Uterus (tissue), 4 donors: ENCODE results near the gene PITX3. TPM values are rescaled to one million over a fixed set of nuclear protein-coding genes. Genes with fewer than 3 reads are reported as not detected.

ENCODE experiments used
- DNase-seq, 2 donors: peaks; one replicate each; pipeline ENCODE4 v3.0.0-alpha.2; 2019 to 2020
- H3K27ac ChIP-seq, 2 donors: fragments of 200-600 bp; sonication (generic); 1 replicate in 1 of 2; 2 replicates in 1 of 2; pipeline ENCODE4 v1.5.1; 2016 to 2018
- H3K27me3 ChIP-seq, 2 donors: fragments of 200-600 bp; sonication (generic); one replicate each; pipeline ENCODE4 v1.5.1; 2018 to 2019; ENCODE audit warnings: control low read depth in 1 of 2
- H3K36me3 ChIP-seq, 2 donors: fragments of 200-600 bp; sonication (generic); one replicate each; pipeline ENCODE4 v1.5.1; 2019; ENCODE audit warnings: control low read depth in 1 of 2
- H3K4me1 ChIP-seq, 2 donors: fragments of 200-600 bp; sonication (generic); one replicate each; pipeline ENCODE4 v1.5.1; 2018 to 2019; ENCODE audit warnings: control low read depth in 1 of 2
- H3K4me3 ChIP-seq, 2 donors: fragments of 200-600 bp; sonication (generic); 1 replicate in 1 of 2; 2 replicates in 1 of 2; pipeline ENCODE4 v1.5.1; 2018 to 2019; ENCODE audit warnings: mild to moderate bottlenecking in 1 of 2
- H3K9me3 ChIP-seq, 2 donors: fragments of 200-600 bp; sonication (generic); one replicate each; pipeline ENCODE4 v1.5.1; 2019; ENCODE audit warnings: control low read depth in 1 of 2
- CTCF ChIP-seq, 4 experiments: fragments of 200-600 bp in 2 of 4; fragments of 450-650 bp in 2 of 4; sonication (generic) in 2 of 4; IDR thresholded peaks; one replicate each; pipeline ENCODE4 v1.5.1; 2016 to 2019; ENCODE audit warnings: antibody characterized with exemption in 4 of 4, mild to moderate bottlenecking in 2 of 4, moderate library complexity in 1 of 4
- POLR2A ChIP-seq, 2 donors: fragments of 450-650 bp; IDR thresholded peaks; one replicate each; pipeline ENCODE4 v1.6.1; 2016; ENCODE audit warnings: antibody characterized with exemption in 2 of 2, mild to moderate bottlenecking in 1 of 2, moderate library complexity in 1 of 2
- intact Hi-C: fragments of 100-400 bp; cut with DNase I; formaldehyde crosslinking; loops from one replicate; pipeline ENCODE4 v1.15.1; 2023; ENCODE audit warnings: low total_unique reads
- total RNA-seq, 4 donors: library from RNA; depleted of rRNA in 3 of 4; stranded (reverse); fragments of >200 nt in 3 of 4; gene quantifications; one replicate each; pipeline versions ENCODE4 v1.1.0 to v1.2.4, GENCODE V29; 2014 to 2023
- donor health status: DM: yes; HTN: yes; CAD: no.

The PITX3 gene
- total RNA-seq, 4 donors from 2014 or later = not detected

- Histone ChIP-seq H3K9me3 (no peaks in the 10 kb centered on the region), H3K4me1 (peaks cover 6 to 8% of the 10 kb centered on the region in 2 donors), H3K36me3 (no peaks in the 10 kb centered on the region), H3K4me3 (no peak overlapping the region), H3K27me3 (no peaks in the 10 kb centered on the region), H3K27ac (peak overlapping the region in 1 of 2 donors; percentile 48)
- no peak for DNase-seq
- intact Hi-C loops = no loop called here
- no peak for TF ChIP-seq POLR2A (IDR thresholded peaks at IDR 0.05)
- no peak for TF ChIP-seq CTCF (IDR thresholded peaks at IDR 0.05)
Measured at GRCh38 chr10:102280397-102281101, 39.2 kb upstream of the PITX3 start.

- H3K4me1 ChIP-seq = peaks cover 6 to 8% of the 10 kb centered on the region in 2 donors
- no peaks in the 10 kb centered on the region for H3K27me3 ChIP-seq
- no peak overlapping the region for H3K4me3 ChIP-seq
- H3K9me3 ChIP-seq = no peaks in the 10 kb centered on the region
- TF ChIP-seq CTCF (IDR thresholded peaks at IDR 0.05) (no peak), POLR2A (IDR thresholded peaks at IDR 0.05) (no peak)
- H3K27ac ChIP-seq = no peak overlapping the region
- intact Hi-C loops = no loop called here
- H3K36me3 ChIP-seq = no peaks in the 10 kb centered on the region
- no peak for DNase-seq
Measured at GRCh38 chr10:102279104-102279503, 37.8 kb upstream of the PITX3 start.

GRCh38 chr10:102275343-102275742, 34.0 kb upstream of the PITX3 start:
- no peak for DNase-seq
- H3K27me3 ChIP-seq = no peaks in the 10 kb centered on the region
- no peaks in the 10 kb centered on the region for H3K9me3 ChIP-seq
- no peak for TF ChIP-seq CTCF (IDR thresholded peaks at IDR 0.05)
- TF ChIP-seq POLR2A (IDR thresholded peaks at IDR 0.05) = no peak
- H3K4me3 ChIP-seq = no peak overlapping the region
- H3K4me1 ChIP-seq = peaks cover 3 to 5% of the 10 kb centered on the region in 2 donors
- intact Hi-C loops = no loop called here
- no peaks in the 10 kb centered on the region for H3K36me3 ChIP-seq
- no peak overlapping the region for H3K27ac ChIP-seq

- Histone ChIP-seq H3K4me1 (no peaks in the 10 kb centered on the region), H3K4me3 (no peak overlapping the region), H3K36me3 (no peaks in the 10 kb centered on the region), H3K27me3 (no peaks in the 10 kb centered on the region), H3K27ac (no peak overlapping the region), H3K9me3 (no peaks in the 10 kb centered on the region)
- intact Hi-C loops = no loop called here
- DNase-seq = no peak
- TF ChIP-seq POLR2A (IDR thresholded peaks at IDR 0.05) (no peak), CTCF (IDR thresholded peaks at IDR 0.05) (no peak)
Measured at GRCh38 chr10:102274062-102274461, 32.8 kb upstream of the PITX3 start.

- peaks cover 8% of the 10 kb centered on the region in 2 donors for H3K4me1 ChIP-seq
Measured at GRCh38 chr10:102269017-102269416, 27.7 kb upstream of the PITX3 start.

More at GRCh38 chr10:102269017-102269416, 27.7 kb upstream of the PITX3 start:
- DNase-seq = no peak
- TF ChIP-seq CTCF (IDR thresholded peaks at IDR 0.05) = no peak
- TF ChIP-seq POLR2A (IDR thresholded peaks at IDR 0.05) = no peak
- no peaks in the 10 kb centered on the region for H3K9me3 ChIP-seq
- no peak overlapping the region for H3K27ac ChIP-seq
- H3K4me3 ChIP-seq = no peak overlapping the region
- intact Hi-C loops = no loop called here
- H3K27me3 ChIP-seq = no peaks in the 10 kb centered on the region
- no peaks in the 10 kb centered on the region for H3K36me3 ChIP-seq
